IMR-90 (cell line): Measurements from ENCODE around the gene FRMD3. TPM values are rescaled to one million over a fixed set of nuclear protein-coding genes. Genes with fewer than 3 reads are reported as not detected.

Experiments
- ATAC-seq: fragments of 200-7000 bp; cut with Tn5 transposase; 2 replicates; pipeline ENCODE4 v1.9.1; 2020; ENCODE audit warnings: low read depth, mild to moderate bottlenecking, moderate library complexity
- BruUV-seq: library from RNA; stranded (reverse); fragments of 400-500 nt; replicated peaks from 2 replicates; lab custom pipeline; 2021; lab: Mats Ljungman, UMichigan
- CTCF ChIA-PET: fragments of 300-600 bp; formaldehyde crosslinking; extraction: SDS; loops from one replicate; lab custom pipeline; 2021; ENCODE audit warnings: antibody characterized with exemption; lab: Yijun Ruan, JAX
- POLR2A ChIA-PET: fragments of 300-600 bp; sonication (Branson Sonifier 250); formaldehyde crosslinking; loops from one replicate; lab custom pipeline; 2022; ENCODE audit warnings: antibody characterized with exemption; ENCODE audit not compliant: unreplicated experiment; lab: Charles Lee
- DNase-seq: peaks from one replicate; pipeline ENCODE4 v3.0.0; 2013
- H2AFZ ChIP-seq: replicated peaks from 2 replicates; pipeline ENCODE3; 2013; ENCODE audit warnings: low read length, mild to moderate bottlenecking; ENCODE audit not compliant: poor library complexity
- H2AK5ac ChIP-seq: 2 replicates; pipeline ENCODE4 v1.6.1; 2013; ENCODE audit warnings: low read depth, low read length, inconsistent platforms
- H2AK9ac ChIP-seq: replicated peaks from 2 replicates; pipeline ENCODE3; 2013; ENCODE audit warnings: mild to moderate bottlenecking, low read depth, low read length, moderate library complexity; ENCODE audit not compliant: poor library complexity
- H2BK120ac ChIP-seq: 2 replicates; pipeline ENCODE4 v1.6.1; 2013; ENCODE audit warnings: low read depth, low read length, inconsistent platforms
- H2BK15ac ChIP-seq: 3 replicates; pipeline ENCODE4 v1.6.1; 2013; ENCODE audit warnings: low read depth, low read length, inconsistent platforms
- H2BK20ac ChIP-seq: 2 replicates; pipeline ENCODE4 v1.6.1; 2013; ENCODE audit warnings: low read depth, mild to moderate bottlenecking, inconsistent platforms, low read length, moderate library complexity
- H2BK5ac ChIP-seq: 2 replicates; pipeline ENCODE4 v1.6.1; 2013; ENCODE audit warnings: mild to moderate bottlenecking, low read depth, low read length, inconsistent platforms; ENCODE audit not compliant: poor library complexity, severe bottlenecking
- H3K14ac ChIP-seq: replicated peaks from 2 replicates; pipeline ENCODE4 v1.6.1; 2013; ENCODE audit warnings: low read depth, low read length, inconsistent platforms
- H3K18ac ChIP-seq: 2 replicates; pipeline ENCODE4 v1.6.1; 2013; ENCODE audit warnings: low read depth, low read length, control low read depth
- H3K23ac ChIP-seq: 2 replicates; pipeline ENCODE4 v1.6.1; 2013; ENCODE audit warnings: low read depth, low read length, inconsistent platforms
- H3K27ac ChIP-seq: 2 replicates; pipeline ENCODE4 v1.5.1; 2013; ENCODE audit warnings: mild to moderate bottlenecking, control low read depth, low read length; ENCODE audit not compliant: insufficient read depth
- H3K27me3 ChIP-seq: 2 replicates; pipeline ENCODE4 v1.6.1; 2013; ENCODE audit warnings: low read length; ENCODE audit not compliant: control insufficient read depth, insufficient read depth
- H3K36me3 ChIP-seq: 2 replicates; pipeline ENCODE4 v1.6.1; 2013; ENCODE audit warnings: low read length, mixed read lengths; ENCODE audit not compliant: control insufficient read depth, insufficient read depth
- H3K4ac ChIP-seq: 2 replicates; pipeline ENCODE4 v1.6.1; 2013; ENCODE audit warnings: low read depth, low read length, inconsistent platforms
- H3K4me1 ChIP-seq: 2 replicates; pipeline ENCODE4 v1.6.1; 2013; ENCODE audit warnings: low read length, mixed read lengths; ENCODE audit not compliant: control insufficient read depth, insufficient read depth
- H3K4me2 ChIP-seq: 2 replicates; pipeline ENCODE4 v1.6.1; 2013; ENCODE audit warnings: low read depth, mild to moderate bottlenecking, control low read depth, low read length, moderate library complexity
- H3K4me3 ChIP-seq: 2 replicates; pipeline ENCODE4 v1.5.1; 2013; ENCODE audit warnings: low read depth, mild to moderate bottlenecking, control low read depth, low read length, moderate library complexity; ENCODE audit not compliant: insufficient read depth
- H3K56ac ChIP-seq: 2 replicates; pipeline ENCODE4 v1.6.1; 2013; ENCODE audit warnings: low read length, inconsistent platforms; ENCODE audit not compliant: insufficient read depth; ENCODE audit errors: extremely low read depth
- H3K79me1 ChIP-seq, 2 experiments: 2 replicates each; pipeline ENCODE4 v1.6.1; 2013; ENCODE audit warnings: low read length in 2 of 2, inconsistent platforms in 1 of 2, low read depth in 1 of 2
- H3K9ac ChIP-seq: 2 replicates; pipeline ENCODE4 v1.6.1; 2013; ENCODE audit warnings: low read depth, low read length, control low read depth
- H3K9me1 ChIP-seq: 2 replicates; pipeline ENCODE4 v1.6.1; 2013; ENCODE audit warnings: low read length, inconsistent platforms; ENCODE audit not compliant: insufficient read depth
- H3K9me3 ChIP-seq: 2 replicates; pipeline ENCODE4 v1.6.1; 2013; ENCODE audit warnings: low read length; ENCODE audit not compliant: control insufficient read depth, insufficient read depth
- H4K20me1 ChIP-seq: 2 replicates; pipeline ENCODE4 v1.6.1; 2013; ENCODE audit warnings: low read length, inconsistent platforms; ENCODE audit not compliant: insufficient read depth
- H4K5ac ChIP-seq: 2 replicates; pipeline ENCODE4 v1.6.1; 2013; ENCODE audit warnings: mild to moderate bottlenecking, low read depth, low read length, control low read depth
- H4K8ac ChIP-seq, 2 experiments: 2 replicates each; pipeline ENCODE4 v1.6.1; 2013; ENCODE audit warnings: low read depth in 2 of 2, low read length in 2 of 2, control low read depth in 1 of 2, inconsistent platforms in 1 of 2
- H4K91ac ChIP-seq: 2 replicates; pipeline ENCODE4 v1.6.1; 2013; ENCODE audit warnings: low read depth, low read length, inconsistent platforms; ENCODE audit not compliant: insufficient read depth
- CHD1 ChIP-seq: IDR thresholded peaks from 2 replicates; pipeline ENCODE4 v1.6.1; 2012; ENCODE audit warnings: low read depth, low read length, improper control_type of control experiment
- FOS ChIP-seq: fragments of 150-350 bp; IDR thresholded peaks from 2 replicates; pipeline ENCODE4 v1.6.1; 2016; ENCODE audit warnings: low read depth, low read length
- MXI1 ChIP-seq: IDR thresholded peaks from 2 replicates; pipeline ENCODE4 v1.6.1; 2012; ENCODE audit warnings: low read depth, mild to moderate bottlenecking, low read length, moderate library complexity, borderline replicate concordance
- WGBS, 2 experiments: methylation state at CpG; one replicate each; pipeline versions ENCODE4 v1.1.5 to v1.1.7; 2013; ENCODE audit warnings: missing lambda C conversion rate in 2 of 2; ENCODE audit not compliant: insufficient read length in 1 of 2; ENCODE audit errors: extremely low coverage in 2 of 2; 5-methylcytosine and 5-hydroxymethylcytosine counted together
- dilution Hi-C: fragments of 300-500 bp; cut with HindIII; formaldehyde crosslinking; loops from one replicate; pipeline ENCODE4 v1.14.3; 2018; ENCODE audit warnings: low sequenced_read_pairs; ENCODE audit not compliant: unreplicated experiment
- in situ Hi-C: fragments of 300-500 bp; cut with MboI; formaldehyde crosslinking; loops from 3 replicates; pipeline ENCODE4 v1.14.3; 2019; ENCODE audit warnings: low sequenced_read_pairs, inconsistent platforms, mixed read lengths
- intact Hi-C: fragments of 100-400 bp; cut with micrococcal nuclease; formaldehyde crosslinking; loops from 2 replicates; pipeline ENCODE4 v1.10.0; 2022
- polyA plus RNA-seq, 3 experiments: library from polyadenylated mRNA; depleted of rRNA; stranded (reverse); fragments of >200 nt; gene quantifications; 2 replicates each; pipeline ENCODE4 v1.2.3, GENCODE V29; 2012; ENCODE audit warnings: low replicate concordance in 1 of 3
- total RNA-seq: library from RNA; depleted of rRNA; stranded (reverse); fragments of >200 nt; gene quantifications from 2 replicates; pipeline ENCODE4 v1.2.3, GENCODE V29; 2012

The FRMD3 gene
- total and polyA plus RNA-seq, 2 of the 4 experiments (the other 2 are of a cell fraction): 0.02 to 0.18 TPM

GRCh38 chr9:83299094-83299493 lies 239.1 kb downstream of the FRMD3 start:
- Histone ChIP-seq H3K9ac (no peak overlapping the region), H2BK20ac (no peak overlapping the region), H2BK120ac (no peak overlapping the region), H2BK5ac (no peak overlapping the region), H3K9me3 (peaks cover 6% of the 10 kb centered on the region; the same call in 1 of the 2 replicates), H3K27ac (no peak overlapping the region), H3K36me3 (no peaks in the 10 kb centered on the region), H3K18ac (no peak overlapping the region), H3K56ac (no peak overlapping the region), H3K4ac (no peak overlapping the region), H3K9me1 (no peaks in the 10 kb centered on the region), H3K4me3 (no peak overlapping the region), H3K79me1 (no peaks in the 10 kb centered on the region), H2AK5ac (no peak overlapping the region), H4K8ac (no peak overlapping the region), H2AK9ac (no peak overlapping the region), H4K5ac (no peak overlapping the region), H3K14ac (no peak overlapping the region), H3K23ac (no peak overlapping the region), H2AFZ (no peak overlapping the region), H4K20me1 (no peaks in the 10 kb centered on the region), H4K91ac (no peak overlapping the region), H3K4me2 (no peak overlapping the region), H3K27me3 (no peaks in the 10 kb centered on the region), H2BK15ac (no peak overlapping the region), H3K4me1 (no peaks in the 10 kb centered on the region)
- in situ Hi-C loops (no loop called here), intact Hi-C loops (no loop called here), dilution Hi-C loops (no loop called here)
- ChIA-PET POLR2A (interaction anchor here (0.5 kb wide), 1 partner anchor 13 kb away, joined by 3 read pairs; no protein-coding TSS in a partner anchor), CTCF (no interaction called here)
- WGBS, 2 experiments: no CpG with 5 or more reads among the region's 2 CpGs
- BruUV-seq: no TSS peak
- DNase-seq (no peak), ATAC-seq (no peak)
- TF ChIP-seq FOS (no peak), CHD1 (no peak), MXI1 (no peak)
